Common myeloid progenitor, CD34-positive (primary cell): ENCODE data around the gene ZNF837.
A peak's percentile ranks its signal among the peaks of the same experiment; 100 is the strongest.

Experiments
- CTCF ChIA-PET: fragments of 350-600 bp; sonication (Branson Sonifier 250); formaldehyde crosslinking; loops from one replicate; lab custom pipeline; 2021; ENCODE audit warnings: antibody characterized with exemption; lab: Charles Lee
- POLR2A ChIA-PET: fragments of 350-600 bp; sonication (Branson Sonifier 250); formaldehyde crosslinking; loops from one replicate; lab custom pipeline; 2021; ENCODE audit warnings: antibody characterized with exemption; lab: Charles Lee
- DNase-seq, 3 donors: peaks; one replicate each; pipeline versions ENCODE4 v3.0.0 to v3.0.0-alpha.2; 2013
- H3K27ac ChIP-seq, 2 experiments: 1 replicate in 1 of 2; 2 replicates in 1 of 2; pipeline ENCODE4 v1.7.0; 2013; ENCODE audit warnings: inconsistent platforms in 2 of 2, low read length in 2 of 2, mild to moderate bottlenecking in 2 of 2, low read depth in 1 of 2, moderate library complexity in 1 of 2; ENCODE audit not compliant: severe bottlenecking in 2 of 2, insufficient read depth in 1 of 2, poor library complexity in 1 of 2
- H3K27me3 ChIP-seq, 5 experiments: replicated peaks in 2 of 5; 1 replicate in 3 of 5; 2 replicates in 2 of 5; pipeline versions ENCODE4 v1.6.1 to v1.7.0; 2013; ENCODE audit warnings: low read length in 4 of 5, mild to moderate bottlenecking in 2 of 5, moderate library complexity in 2 of 5, inconsistent platforms in 1 of 5; ENCODE audit not compliant: insufficient read depth in 5 of 5, control insufficient read depth in 4 of 5
- H3K36me3 ChIP-seq, 4 experiments: 1 replicate in 2 of 4; 2 replicates in 2 of 4; pipeline versions ENCODE4 v1.6.1 to v1.7.0; 2013; ENCODE audit warnings: low read length in 3 of 4, control low read depth in 1 of 4, mild to moderate bottlenecking in 1 of 4; ENCODE audit not compliant: control insufficient read depth in 4 of 4, insufficient read depth in 4 of 4
- H3K4me1 ChIP-seq, 4 experiments: 1 replicate in 3 of 4; 2 replicates in 1 of 4; pipeline versions ENCODE4 v1.6.1 to v1.7.1; 2013; ENCODE audit warnings: low read length in 3 of 4, mild to moderate bottlenecking in 3 of 4, control low read depth in 1 of 4, inconsistent platforms in 1 of 4, moderate library complexity in 1 of 4; ENCODE audit not compliant: control insufficient read depth in 4 of 4, insufficient read depth in 4 of 4; ENCODE audit errors: control extremely low read depth in 1 of 4
- H3K4me3 ChIP-seq, 7 experiments: 1 replicate in 4 of 7; 2 replicates in 3 of 7; pipeline versions ENCODE4 v1.5.1 to v1.7.0; 2013; ENCODE audit warnings: mild to moderate bottlenecking in 7 of 7, low read length in 6 of 7, moderate library complexity in 6 of 7, inconsistent platforms in 2 of 7, low read depth in 2 of 7, control low read depth in 1 of 7; ENCODE audit not compliant: insufficient read depth in 4 of 7, control insufficient read depth in 1 of 7; ENCODE audit errors: extremely low read depth in 1 of 7
- H3K9me3 ChIP-seq, 5 experiments: 1 replicate in 4 of 5; 2 replicates in 1 of 5; pipeline versions ENCODE4 v1.6.1 to v1.7.1; 2013; ENCODE audit warnings: low read length in 4 of 5, mild to moderate bottlenecking in 2 of 5, inconsistent platforms in 1 of 5, low read depth in 1 of 5, moderate library complexity in 1 of 5; ENCODE audit not compliant: control insufficient read depth in 4 of 5, insufficient read depth in 2 of 5; ENCODE audit errors: control extremely low read depth in 1 of 5
- WGBS: methylation state at CpG from one replicate; pipeline ENCODE4 v1.1.5; 2013; ENCODE audit not compliant: insufficient coverage; 5-methylcytosine and 5-hydroxymethylcytosine counted together

The ZNF837 gene

DNA sequence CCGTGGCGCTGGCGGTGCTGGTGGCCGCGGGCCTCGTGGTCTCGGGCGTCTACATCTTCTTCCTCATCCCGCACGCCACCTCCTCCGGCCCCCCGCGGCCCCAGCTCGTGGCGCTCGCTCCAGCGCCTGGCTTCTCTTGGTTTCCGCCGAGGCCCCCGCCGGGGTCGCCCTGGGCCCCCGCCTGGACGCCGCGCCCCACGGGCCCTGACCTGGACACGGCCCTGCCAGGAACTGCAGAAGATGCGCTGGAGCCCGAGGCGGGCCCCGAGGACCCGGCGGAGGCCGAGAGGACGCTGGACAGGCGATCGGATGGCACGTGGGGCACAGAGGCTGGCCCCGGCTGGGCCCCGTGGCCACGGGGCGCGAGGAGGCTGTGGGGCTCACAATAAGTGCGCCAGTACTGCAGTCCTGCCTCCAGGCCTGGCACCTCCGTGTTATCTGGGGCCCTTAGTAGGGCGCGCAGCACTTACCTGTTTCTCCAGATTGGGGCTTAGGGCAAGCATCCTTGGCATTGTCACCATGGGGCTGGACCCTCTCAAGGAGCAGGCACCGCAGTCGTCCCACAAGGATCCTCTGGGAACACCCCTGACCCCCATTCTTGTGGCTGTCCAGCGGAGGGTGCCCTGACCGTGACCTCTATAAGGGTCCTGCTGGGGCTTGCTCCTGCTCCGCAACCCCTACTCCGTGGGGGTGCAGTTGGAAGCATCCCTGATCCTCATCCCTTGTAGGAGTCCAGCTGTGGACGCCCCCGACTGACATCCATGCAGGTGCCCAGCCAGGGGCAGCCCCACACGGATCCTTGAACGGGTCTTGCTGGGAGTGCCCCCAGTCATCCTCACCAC lies 16.1 kb upstream of the ZNF837 start:
- Histone ChIP-seq H3K9me3 (no peaks in the 10 kb centered on the region), H3K36me3 (peaks cover 0 to 35% (median 25%) of the 10 kb centered on the region in 4 experiments), H3K4me1 (peaks cover 0 to 23% (median 15%) of the 10 kb centered on the region in 4 experiments), H3K27me3 (peaks cover 0 to 37% (median 16%) of the 10 kb centered on the region in 5 experiments), H3K27ac (no peak overlapping the region), H3K4me3 (peak overlapping the region in 2 of 7 experiments; percentile 33 to 53)
- 34% methylated on average over 58 of the region's 58 CpGs for WGBS
- peak in 1 of 3 donors; percentile 24 for DNase-seq
- ChIA-PET CTCF (no interaction called here), POLR2A (no interaction called here)

DNA sequence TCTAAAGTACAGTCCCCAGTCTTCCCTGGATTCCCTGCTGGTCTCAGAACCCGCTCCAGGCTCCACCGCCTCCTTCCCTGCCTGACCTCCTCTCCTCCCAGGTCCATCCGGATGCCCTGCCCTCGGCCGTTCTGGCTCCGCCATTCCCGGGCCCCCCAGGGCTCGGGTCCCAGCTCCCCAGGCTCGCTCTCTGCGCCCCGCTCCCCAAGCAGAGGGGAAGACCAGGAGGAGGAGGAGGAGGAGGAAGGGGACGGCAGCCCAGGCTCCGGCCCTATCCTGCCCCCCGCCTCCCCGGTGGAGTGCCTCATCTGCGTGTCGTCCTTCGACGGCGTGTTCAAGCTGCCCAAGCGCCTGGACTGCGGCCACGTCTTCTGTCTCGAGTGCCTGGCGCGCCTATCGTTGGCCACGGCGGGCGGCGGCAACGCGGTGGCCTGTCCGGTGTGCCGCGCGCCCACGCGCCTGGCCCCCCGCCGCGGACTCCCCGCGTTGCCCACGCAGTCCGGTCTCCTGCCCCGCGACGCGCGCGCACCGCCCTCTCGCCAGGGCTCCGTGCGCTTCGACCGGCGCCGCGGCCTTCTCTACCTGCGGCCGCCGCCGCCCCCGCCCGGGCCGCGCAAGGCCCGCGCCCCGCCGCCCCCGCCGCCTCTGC lies 15.3 kb upstream of the ZNF837 start:
- Histone ChIP-seq H3K36me3 (peaks cover 0 to 42% (median 28%) of the 10 kb centered on the region in 4 experiments), H3K4me3 (peak overlapping the region in 3 of 7 experiments; percentile 28 to 53 (median 48)), H3K27me3 (peaks cover 0 to 37% (median 16%) of the 10 kb centered on the region in 5 experiments), H3K27ac (no peak overlapping the region), H3K9me3 (no peaks in the 10 kb centered on the region), H3K4me1 (peaks cover 0 to 21% (median 13%) of the 10 kb centered on the region in 4 experiments)
- no peak for DNase-seq
- ChIA-PET CTCF (no interaction called here), POLR2A (no interaction called here)
- 4% methylated on average over 53 of the region's 75 CpGs for WGBS

GRCh38 chr19:58395220-58395978 lies 14.6 kb upstream of the ZNF837 start, which contains the start of gene RNF225:
Gene RNF225, plus strand, starts transcription at chr19:58395656. Its CDS starts 434 bp downstream, at chr19:58396090.
- Histone ChIP-seq H3K4me3 (peak within 1 kb of the TSS in 3 of 7 experiments; percentile 28 to 53 (median 48)), H3K36me3 (peaks cover 0 to 48% (median 32%) of the 10 kb centered on the region in 4 experiments), H3K9me3 (no peaks in the 10 kb centered on the region), H3K27ac (no peak within 1 kb of the TSS), H3K4me1 (peaks cover 0 to 15% (median 7%) of the 10 kb centered on the region in 4 experiments), H3K27me3 (peaks cover 0 to 37% (median 16%) of the 10 kb centered on the region in 5 experiments)
- ChIA-PET POLR2A (no interaction called here), CTCF (interaction anchor here (0.9 kb wide), 1 partner anchor 11 kb away, joined by 4 read pairs; no protein-coding TSS in a partner anchor)
- 60% methylated on average over 17 of the region's 21 CpGs for WGBS
- no peak for DNase-seq

GRCh38 chr19:58394821-58395219 lies 14.0 kb upstream of the ZNF837 start:
- CTCF ChIA-PET = interaction anchor here (0.9 kb wide), 1 partner anchor 12 kb away, joined by 4 read pairs; no protein-coding TSS in a partner anchor

DNA sequence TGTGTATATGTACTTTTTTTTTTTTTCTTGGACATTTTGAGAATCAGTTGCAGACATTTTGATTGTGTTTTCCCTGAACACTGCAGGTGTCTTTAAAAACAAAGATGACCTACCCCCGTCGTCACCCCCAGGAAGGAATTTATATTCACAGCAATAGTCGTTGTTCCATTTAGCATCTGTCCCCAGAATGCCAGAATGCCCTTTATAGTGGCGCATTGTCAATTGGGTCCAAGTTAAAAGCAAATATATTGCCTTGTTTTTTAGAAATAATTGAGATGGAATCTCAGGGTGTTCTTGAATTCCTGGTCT lies 12.8 kb upstream of the ZNF837 start:
- CTCF ChIA-PET = no interaction called here
- DNase-seq = no peak
- H3K36me3 ChIP-seq = peaks cover 0 to 55% (median 36%) of the 10 kb centered on the region in 4 experiments

More at GRCh38 chr19:58394821-58395219, 14.0 kb upstream of the ZNF837 start:
- POLR2A ChIA-PET = no interaction called here
- Histone ChIP-seq H3K27me3 (peaks cover 0 to 37% (median 16%) of the 10 kb centered on the region in 5 experiments), H3K9me3 (no peaks in the 10 kb centered on the region), H3K27ac (no peak overlapping the region), H3K36me3 (peaks cover 0 to 48% (median 32%) of the 10 kb centered on the region in 4 experiments), H3K4me3 (no peak overlapping the region), H3K4me1 (peaks cover 0 to 17% (median 6%) of the 10 kb centered on the region in 4 experiments)
- DNase-seq = no peak
- 86% methylated on average over 1 of the region's 3 CpGs for WGBS

GRCh38 chr19:58392945-58393724 lies 12.3 kb upstream of the ZNF837 start:
- POLR2A ChIA-PET = no interaction called here
- H3K27me3 ChIP-seq = peaks cover 0 to 33% (median 13%) of the 10 kb centered on the region in 5 experiments
- H3K36me3 ChIP-seq = peaks cover 2 to 59% (median 39%) of the 10 kb centered on the region in 4 experiments
- H3K4me1 ChIP-seq = peaks cover 2 to 20% (median 12%) of the 10 kb centered on the region in 4 experiments
- H3K27ac ChIP-seq = no peak overlapping the region
- no peak for DNase-seq
- WGBS = 96% methylated on average over 16 of the region's 26 CpGs
- CTCF ChIA-PET = interaction anchor here (0.6 kb wide), 1 partner anchor 14 kb away, joined by 3 read pairs; no protein-coding TSS in a partner anchor
- no peak overlapping the region for H3K4me3 ChIP-seq
- H3K9me3 ChIP-seq = no peaks in the 10 kb centered on the region

More for the DNA sequence above, 12.8 kb upstream of the ZNF837 start:
- H3K4me3 ChIP-seq = no peak overlapping the region
- WGBS = 95% methylated on average over 4 of the region's 4 CpGs
- H3K27ac ChIP-seq = no peak overlapping the region
- H3K27me3 ChIP-seq = peaks cover 0 to 37% (median 13%) of the 10 kb centered on the region in 5 experiments
- H3K9me3 ChIP-seq = no peaks in the 10 kb centered on the region
- POLR2A ChIA-PET = no interaction called here
- peaks cover 0 to 18% (median 8%) of the 10 kb centered on the region in 4 experiments for H3K4me1 ChIP-seq
